HG03039 (cell line): ENCODE data around the gene HAGHL.
"Not testable (repeated sequence)": the region's sequence is repeated elsewhere in the genome, so short reads cannot be mapped to it uniquely, and the experiment has no call there.

Source experiments
- ATAC-seq: cut with Tn5 transposase; IDR thresholded peaks from one replicate; pipeline ENCODE4 v1.9.1; 2021; ENCODE audit warnings: mild to moderate bottlenecking, moderate library complexity; ENCODE audit not compliant: unreplicated experiment

HAGHL gene

GRCh38 chr16:687499-687898 is 39.4 kb upstream of the HAGHL start:
- ATAC-seq = no peak

GRCh38 chr16:689175-689897 is 37.6 kb upstream of the HAGHL start:
- no peak for ATAC-seq

- not testable (repeated sequence) for ATAC-seq
These were observed 35.7 kb upstream of the HAGHL start for GRCh38 chr16:691242-691641.

- ATAC-seq = no peak
These were observed 34.4 kb upstream of the HAGHL start for GRCh38 chr16:692356-693108.

- ATAC-seq = no peak
These were observed 33.5 kb upstream of the HAGHL start for GRCh38 chr16:693364-693763.

GRCh38 chr16:693766-694165 is 33.1 kb upstream of the HAGHL start:
- ATAC-seq = no peak

- no peak for ATAC-seq
These were observed 32.6 kb upstream of the HAGHL start for GRCh38 chr16:694187-694862.

- no peak for ATAC-seq
These were observed 32.0 kb upstream of the HAGHL start for GRCh38 chr16:694863-695354.

GRCh38 chr16:695355-696089 is 31.4 kb upstream of the HAGHL start:
- no peak for ATAC-seq

GRCh38 chr16:698911-699671 is 27.8 kb upstream of the HAGHL start:
- ATAC-seq = no peak

- no peak for ATAC-seq
These were observed 26.0 kb upstream of the HAGHL start for GRCh38 chr16:700684-701584.

- no peak for ATAC-seq
These were observed 24.6 kb upstream of the HAGHL start for GRCh38 chr16:702341-702740.

- no peak for ATAC-seq
These were observed 23.5 kb upstream of the HAGHL start for GRCh38 chr16:703406-703805.

GRCh38 chr16:704047-704446 is 22.9 kb upstream of the HAGHL start:
- ATAC-seq = no peak

- no peak for ATAC-seq
These were observed 22.1 kb upstream of the HAGHL start for GRCh38 chr16:704552-705380.

GRCh38 chr16:705431-706188 is 21.3 kb upstream of the HAGHL start, which contains the start of gene FBXL16:
Gene FBXL16, minus strand, starts transcription at chr16:705801. Its CDS starts 8,396 bp downstream, at chr16:697405.
- no peak for ATAC-seq

- ATAC-seq = no peak
These were observed 20.5 kb upstream of the HAGHL start for GRCh38 chr16:706189-707061.
